Ammon's horn (tissue), 1 donor: Measurements from ENCODE around the gene TNKS2.

Experiments used
- DNase-seq: peaks from one replicate; pipeline ENCODE4 v3.0.0-alpha.2; 2016; ENCODE audit warnings: low spot score

TNKS2 gene

GRCh38 chr10:91908337-91909116 lies 110.3 kb downstream of the TNKS2 start:
- DNase-seq = peak; percentile 86

GRCh38 chr10:91909117-91909677 lies 111.0 kb downstream of the TNKS2 start, which contains the start of gene FGFBP3:
TSS of gene FGFBP3 (minus strand) at chr10:91909486. CDS start at chr10:91908969, 517 bp downstream.
- peak; percentile 49 for DNase-seq

GRCh38 chr10:91910467-91910866 lies 112.2 kb downstream of the TNKS2 start:
- no peak for DNase-seq
